ENCODE results near the gene CYLD.

The CYLD gene

GRCh38 chr16:50741225-50741780, 583 bp upstream of the CYLD start:
- TF ChIP-seq ZNF274 (IDR thresholded peaks at IDR 0.05; ENCODE audit: low read depth, low read length), result no peak
- peak overlapping the region; percentile 59; the same call in 1 of the 2 replicates for H3K4me3 ChIP-seq (ENCODE audit: low read length)

GRCh38 chr16:50742576-50743200, 802 bp downstream of the CYLD start:
- peak overlapping the region; percentile 72 for H3K4me3 ChIP-seq (ENCODE audit: low read length)

GRCh38 chr16:50743581-50744225, 1.8 kb downstream of the CYLD start:
- H3K4me3 ChIP-seq (ENCODE audit: low read length), result peak overlapping the region; percentile 72; the same call in 1 of the 2 replicates
- no peak for TF ChIP-seq ZNF274 (IDR thresholded peaks at IDR 0.05; ENCODE audit: low read depth, low read length)

More at GRCh38 chr16:50742576-50743200, 802 bp downstream of the CYLD start:
- TF ChIP-seq ZNF274 (IDR thresholded peaks at IDR 0.05; ENCODE audit: low read depth, low read length), result no peak

- H3K4me3 ChIP-seq (ENCODE audit: low read length), result no peak overlapping the region
- TF ChIP-seq ZNF274 (IDR thresholded peaks at IDR 0.05; ENCODE audit: low read depth, low read length), result no peak
These were observed 3.0 kb downstream of the CYLD start for GRCh38 chr16:50744881-50745280.

GRCh38 chr16:50745940-50746339, 4.1 kb downstream of the CYLD start:
- no peak for TF ChIP-seq ZNF274 (IDR thresholded peaks at IDR 0.05; ENCODE audit: low read depth, low read length)
- H3K4me3 ChIP-seq (ENCODE audit: low read length), result no peak overlapping the region

GRCh38 chr16:50747207-50747956, 5.5 kb downstream of the CYLD start:
- peak overlapping the region; percentile 45 for H3K4me3 ChIP-seq (ENCODE audit: low read length)
- TF ChIP-seq ZNF274 (IDR thresholded peaks at IDR 0.05; ENCODE audit: low read depth, low read length), result no peak

GRCh38 chr16:50751528-50751927, 9.6 kb downstream of the CYLD start:
- no peak overlapping the region for H3K4me3 ChIP-seq (ENCODE audit: low read length)
- no peak for TF ChIP-seq ZNF274 (IDR thresholded peaks at IDR 0.05; ENCODE audit: low read depth, low read length)

GRCh38 chr16:50752471-50753235, 10.8 kb downstream of the CYLD start:
- TF ChIP-seq ZNF274 (IDR thresholded peaks at IDR 0.05; ENCODE audit: low read depth, low read length), result no peak
- H3K4me3 ChIP-seq (ENCODE audit: low read length), result no peak overlapping the region

- no peak for TF ChIP-seq ZNF274 (IDR thresholded peaks at IDR 0.05; ENCODE audit: low read depth, low read length)
- H3K4me3 ChIP-seq (ENCODE audit: low read length), result no peak overlapping the region
These were observed 14.6 kb downstream of the CYLD start for GRCh38 chr16:50756473-50756872.

GRCh38 chr16:50761267-50761666, 19.4 kb downstream of the CYLD start:
- no peak for TF ChIP-seq ZNF274 (IDR thresholded peaks at IDR 0.05; ENCODE audit: low read depth, low read length)
- no peak overlapping the region for H3K4me3 ChIP-seq (ENCODE audit: low read length)

- H3K4me3 ChIP-seq (ENCODE audit: low read length), result no peak overlapping the region
- TF ChIP-seq ZNF274 (IDR thresholded peaks at IDR 0.05; ENCODE audit: low read depth, low read length), result no peak
These were observed 20.4 kb downstream of the CYLD start for GRCh38 chr16:50762241-50762640.

GRCh38 chr16:50763211-50763610, 21.3 kb downstream of the CYLD start:
- no peak overlapping the region for H3K4me3 ChIP-seq (ENCODE audit: low read length)
- TF ChIP-seq ZNF274 (IDR thresholded peaks at IDR 0.05; ENCODE audit: low read depth, low read length), result no peak

- no peak overlapping the region for H3K4me3 ChIP-seq (ENCODE audit: low read length)
- TF ChIP-seq ZNF274 (IDR thresholded peaks at IDR 0.05; ENCODE audit: low read depth, low read length), result no peak
These were observed 23.4 kb downstream of the CYLD start for GRCh38 chr16:50765260-50765659.

- TF ChIP-seq ZNF274 (IDR thresholded peaks at IDR 0.05; ENCODE audit: low read depth, low read length), result no peak
- H3K4me3 ChIP-seq (ENCODE audit: low read length), result no peak overlapping the region
These were observed 24.0 kb downstream of the CYLD start for GRCh38 chr16:50765861-50766260.

Measured in GM08714 (cell line).